Stimulated activated CD4-positive, alpha-beta T cell treated with anti-CD3 and anti-CD28 coated beads, Interleukin-4, amount 100 ng/mL, for 1 hour (primary cell): ENCODE data around the gene CEACAM6.
"Not testable (repeated sequence)": the region's sequence is repeated elsewhere in the genome, so short reads cannot be mapped to it uniquely, and the experiment has no call there.

ENCODE experiments used
- DNase-seq: peaks from one replicate; pipeline ENCODE4 v3.0.0-alpha.2; 2020

The CEACAM6 gene

GRCh38 chr19:41755328-41755913 is at the start of gene CEACAM6:
TSS of gene CEACAM6 (plus strand) at chr19:41755530. CDS start at chr19:41755639, 109 bp downstream.
- DNase-seq = no peak

GRCh38 chr19:41706741-41707501 is 48.4 kb upstream of the CEACAM6 start:
- DNase-seq = peak; percentile 71

GRCh38 chr19:41707502-41707812 is 47.9 kb upstream of the CEACAM6 start:
- no peak for DNase-seq

GRCh38 chr19:41707871-41708371 is 47.4 kb upstream of the CEACAM6 start:
- no peak for DNase-seq

- no peak for DNase-seq
Observed at GRCh38 chr19:41708481-41708880, 46.8 kb upstream of the CEACAM6 start, which contains the start of gene CEACAM5. TSS of gene CEACAM5 (plus strand) at chr19:41708626. CDS start at chr19:41708732, 106 bp downstream.

- DNase-seq = not testable (repeated sequence)
Observed at GRCh38 chr19:41709516-41709915, 45.8 kb upstream of the CEACAM6 start.

GRCh38 chr19:41709951-41710645 is 45.2 kb upstream of the CEACAM6 start:
- DNase-seq = no peak

GRCh38 chr19:41711376-41712261 is 43.7 kb upstream of the CEACAM6 start:
- DNase-seq = no peak

- no peak for DNase-seq
Observed at GRCh38 chr19:41714598-41714997, 40.7 kb upstream of the CEACAM6 start.

GRCh38 chr19:41718761-41719160 is 36.6 kb upstream of the CEACAM6 start:
- DNase-seq = no peak

GRCh38 chr19:41720103-41720502 is 35.2 kb upstream of the CEACAM6 start:
- no peak for DNase-seq

- no peak for DNase-seq
Observed at GRCh38 chr19:41726493-41726892, 28.8 kb upstream of the CEACAM6 start.

- no peak for DNase-seq
Observed at GRCh38 chr19:41734156-41734555, 21.2 kb upstream of the CEACAM6 start.

GRCh38 chr19:41734585-41734984 is 20.7 kb upstream of the CEACAM6 start:
- no peak for DNase-seq

GRCh38 chr19:41735071-41735600 is 20.2 kb upstream of the CEACAM6 start:
- no peak for DNase-seq

- no peak for DNase-seq
Observed at GRCh38 chr19:41739361-41739760, 16.0 kb upstream of the CEACAM6 start.

- DNase-seq = no peak
Observed at GRCh38 chr19:41740415-41741243, 14.7 kb upstream of the CEACAM6 start.

GRCh38 chr19:41741244-41741554 is 14.1 kb upstream of the CEACAM6 start:
- no peak for DNase-seq

- no peak for DNase-seq
Observed at GRCh38 chr19:41744850-41745249, 10.5 kb upstream of the CEACAM6 start.

GRCh38 chr19:41745756-41746155 is 9.6 kb upstream of the CEACAM6 start:
- DNase-seq = no peak

GRCh38 chr19:41746593-41747227 is 8.6 kb upstream of the CEACAM6 start:
- DNase-seq = peak; percentile 43
